T-cell (primary cell): ENCODE data around the gene VILL. TPM values are rescaled to one million over a fixed set of nuclear protein-coding genes. Genes with fewer than 3 reads are reported as not detected.
"Not testable (repeated sequence)": the region's sequence is repeated elsewhere in the genome, so short reads cannot be mapped to it uniquely, and the experiment has no call there.

Source experiments
- ATAC-seq, 4 experiments: fragments of 200-7000 bp in 3 of 4; fragments of 150-1000 bp in 1 of 4; cut with Tn5 transposase; replicated peaks in 1 of 4; 1 replicate in 3 of 4; 2 replicates in 1 of 4; pipeline ENCODE4 v1.10.0; 2021; ENCODE audit warnings: moderate library complexity in 3 of 4, mild to moderate bottlenecking in 2 of 4, moderate number of reproducible peaks in 1 of 4
- CTCF ChIA-PET, 2 donors: fragments of 300-600 bp; sonication (Branson Sonifier 250); formaldehyde crosslinking; loops; one replicate each; lab custom pipeline; 2022; ENCODE audit warnings: antibody characterized with exemption in 2 of 2; lab: Charles Lee
- POLR2A ChIA-PET, 2 donors: fragments of 300-600 bp; sonication (Branson Sonifier 250); formaldehyde crosslinking; loops; one replicate each; lab custom pipeline; 2022; ENCODE audit warnings: antibody characterized with exemption in 2 of 2; lab: Charles Lee
- DNase-seq, 35 experiments: peaks; one replicate each; pipeline versions ENCODE4 v3.0.0 to v3.0.0-alpha.2; 2013 to 2023
- H3K27ac ChIP-seq: one replicate; pipeline ENCODE4 v1.5.1; 2013; ENCODE audit warnings: low read length
- H3K27me3 ChIP-seq, 2 experiments: replicated peaks in 1 of 2; 1 replicate in 1 of 2; 2 replicates in 1 of 2; pipeline versions ENCODE4 v1.6.1 to v1.7.0; 2013; ENCODE audit warnings: low read length in 1 of 2, mixed read lengths in 1 of 2; ENCODE audit not compliant: control insufficient read depth in 2 of 2, insufficient read depth in 2 of 2; ENCODE audit errors: extremely low read depth in 1 of 2
- H3K36me3 ChIP-seq, 2 donors: 1 replicate in 1 of 2; 2 replicates in 1 of 2; pipeline versions ENCODE4 v1.6.1 to v1.7.0; 2013; ENCODE audit warnings: low read length in 1 of 2; ENCODE audit not compliant: control insufficient read depth in 2 of 2, insufficient read depth in 1 of 2; ENCODE audit errors: extremely low read depth in 1 of 2
- H3K4me1 ChIP-seq, 2 experiments: 1 replicate in 1 of 2; 2 replicates in 1 of 2; pipeline versions ENCODE4 v1.6.1 to v1.7.0; 2013; ENCODE audit warnings: low read length in 2 of 2, mixed read lengths in 1 of 2; ENCODE audit not compliant: insufficient read depth in 2 of 2, control insufficient read depth in 1 of 2; ENCODE audit errors: extremely low read depth in 1 of 2
- H3K4me3 ChIP-seq, 2 donors: 1 replicate in 1 of 2; 2 replicates in 1 of 2; pipeline versions ENCODE4 v1.5.1 to v1.7.0; 2013; ENCODE audit warnings: mild to moderate bottlenecking in 2 of 2, low read length in 1 of 2, moderate library complexity in 1 of 2; ENCODE audit not compliant: control insufficient read depth in 1 of 2; ENCODE audit errors: extremely low read depth in 1 of 2
- H3K9me3 ChIP-seq: 2 replicates; pipeline ENCODE4 v1.7.0; 2013
- H3K27ac Mint-ChIP-seq, 2 donors: one replicate each; pipeline ENCODE4 v1.8.0; 2020 to 2021; ENCODE audit warnings: mild to moderate bottlenecking in 2 of 2, mixed read lengths in 2 of 2
- H3K27me3 Mint-ChIP-seq, 2 donors: one replicate each; pipeline ENCODE4 v1.8.0; 2021 to 2022; ENCODE audit warnings: mixed read lengths in 2 of 2
- H3K36me3 Mint-ChIP-seq: one replicate; pipeline ENCODE4 v1.8.0; 2021; ENCODE audit warnings: mixed read lengths
- H3K4me1 Mint-ChIP-seq, 3 donors: one replicate each; pipeline ENCODE4 v1.8.0; 2020 to 2022; ENCODE audit warnings: mixed read lengths in 3 of 3, mild to moderate bottlenecking in 1 of 3
- H3K4me3 Mint-ChIP-seq, 3 donors: one replicate each; pipeline ENCODE4 v1.8.0; 2020 to 2022; ENCODE audit warnings: mild to moderate bottlenecking in 3 of 3, mixed read lengths in 3 of 3, moderate library complexity in 3 of 3
- H3K9me3 Mint-ChIP-seq, 3 donors: one replicate each; pipeline ENCODE4 v1.8.0; 2020 to 2022; ENCODE audit warnings: mixed read lengths in 3 of 3
- WGBS: methylation state at CpG from one replicate; pipeline ENCODE4 v1.1.5; 2013; ENCODE audit warnings: missing lambda C conversion rate; ENCODE audit not compliant: insufficient coverage; 5-methylcytosine and 5-hydroxymethylcytosine counted together
- total RNA-seq, 35 experiments: library from RNA in 6 of 35; stranded (reverse) in 6 of 35; fragments of 120-200 nt in 1 of 35; gene quantifications; one replicate each; pipeline versions ENCODE4 v1.2.1 to v1.2.4 and lab custom pipeline; 2013 to 2026

The VILL gene
- total RNA-seq, 5 donors from 2014 or later (not counting 1 experiment from before 2014, with no cell fraction given): 26.6 to 44.6 (median 42.1) TPM

GRCh38 chr3:38053813-38054498, 63.4 kb downstream of the VILL start:
- H3K4me3 Mint-ChIP-seq, H3K27ac Mint-ChIP-seq, H3K4me1 Mint-ChIP-seq, POLR2A ChIA-PET, H3K36me3 ChIP-seq, CTCF ChIA-PET, H3K27ac ChIP-seq, H3K9me3 Mint-ChIP-seq, H3K9me3 ChIP-seq, ATAC-seq, H3K27me3 ChIP-seq, H3K4me1 ChIP-seq, H3K27me3 Mint-ChIP-seq, DNase-seq, H3K4me3 ChIP-seq: not testable (repeated sequence)
- 74% methylated on average over 4 of the region's 9 CpGs for WGBS
- H3K36me3 Mint-ChIP-seq: peaks cover 17% of the 10 kb centered on the region

- H3K27me3 Mint-ChIP-seq: no peaks in the 10 kb centered on the region
- no peaks in the 10 kb centered on the region for H3K9me3 Mint-ChIP-seq
- H3K4me3 Mint-ChIP-seq: no peak overlapping the region
- WGBS: 67% methylated on average over 1 of the region's 3 CpGs
- Histone ChIP-seq H3K36me3 (no peaks in the 10 kb centered on the region), H3K27ac (no peak overlapping the region), H3K4me3 (no peak overlapping the region), H3K27me3 (peaks cover 0 to 4% of the 10 kb centered on the region in 2 experiments), H3K9me3 (no peaks in the 10 kb centered on the region), H3K4me1 (peaks cover 0 to 1% of the 10 kb centered on the region in 2 experiments)
- ChIA-PET CTCF (no interaction called here), POLR2A (no interaction called here)
- ATAC-seq (no peak), DNase-seq (no peak)
- H3K27ac Mint-ChIP-seq: peak overlapping the region in 1 of 2 donors; percentile 5
- no peaks in the 10 kb centered on the region for H3K4me1 Mint-ChIP-seq
- peaks cover 12% of the 10 kb centered on the region for H3K36me3 Mint-ChIP-seq
These were observed 64.0 kb downstream of the VILL start for GRCh38 chr3:38054499-38055001.

Other genes with a start within 250 kb of the VILL start
- gene CTDSPL, start 128.9 kb upstream of the VILL start, total RNA-seq: 1 to 10 TPM in 4 of 5 donors, under 1 TPM in 1; 0.54 to 2.5 (median 2.0) TPM
- gene PLCD1, start 38.9 kb downstream of the VILL start, total RNA-seq: 10 to 100 TPM; 31.3 to 91.0 (median 75.7) TPM
- gene DLEC1, start 48.4 kb downstream of the VILL start, total RNA-seq: 10 to 100 TPM in 3 of 5 donors, 1 to 10 TPM in 2; 4.7 to 21.7 (median 17.8) TPM
- 10 to 100 TPM; 70.7 to 97.1 (median 90.8) TPM for gene ACAA1, start 146.3 kb downstream of the VILL start, total RNA-seq
- gene MYD88, start 147.9 kb downstream of the VILL start, total RNA-seq: 10 to 100 TPM; 32.4 to 68.5 (median 56.6) TPM
- 10 to 100 TPM; 30.7 to 40.4 (median 37.4) TPM for gene OXSR1, start 174.8 kb downstream of the VILL start, total RNA-seq